Thyroid gland (tissue), 4 donors: Measurements from ENCODE around the gene ZCWPW1.

ENCODE experiments used
- POLR2A ChIP-seq, 2 donors: fragments of 450-650 bp; IDR thresholded peaks; one replicate each; pipeline ENCODE4 v1.6.1; 2017; ENCODE audit warnings: antibody characterized with exemption in 2 of 2, mild to moderate bottlenecking in 2 of 2, moderate library complexity in 1 of 2
- TF ChIP-seq, protein P1 (sequence below), 6 experiments: fragments of 200-600 bp in 3 of 6; fragments of 450-650 bp in 3 of 6; sonication (generic) in 3 of 6; IDR thresholded peaks; one replicate each; pipeline ENCODE4 v1.5.1; 2016 to 2019; ENCODE audit warnings: antibody characterized with exemption in 6 of 6, mild to moderate bottlenecking in 2 of 6, inconsistent platforms in 1 of 6, moderate library complexity in 1 of 6

- TF ChIP-seq POLR2A (IDR thresholded peaks at IDR 0.05) = no peak
- TF ChIP-seq, protein P1, sequence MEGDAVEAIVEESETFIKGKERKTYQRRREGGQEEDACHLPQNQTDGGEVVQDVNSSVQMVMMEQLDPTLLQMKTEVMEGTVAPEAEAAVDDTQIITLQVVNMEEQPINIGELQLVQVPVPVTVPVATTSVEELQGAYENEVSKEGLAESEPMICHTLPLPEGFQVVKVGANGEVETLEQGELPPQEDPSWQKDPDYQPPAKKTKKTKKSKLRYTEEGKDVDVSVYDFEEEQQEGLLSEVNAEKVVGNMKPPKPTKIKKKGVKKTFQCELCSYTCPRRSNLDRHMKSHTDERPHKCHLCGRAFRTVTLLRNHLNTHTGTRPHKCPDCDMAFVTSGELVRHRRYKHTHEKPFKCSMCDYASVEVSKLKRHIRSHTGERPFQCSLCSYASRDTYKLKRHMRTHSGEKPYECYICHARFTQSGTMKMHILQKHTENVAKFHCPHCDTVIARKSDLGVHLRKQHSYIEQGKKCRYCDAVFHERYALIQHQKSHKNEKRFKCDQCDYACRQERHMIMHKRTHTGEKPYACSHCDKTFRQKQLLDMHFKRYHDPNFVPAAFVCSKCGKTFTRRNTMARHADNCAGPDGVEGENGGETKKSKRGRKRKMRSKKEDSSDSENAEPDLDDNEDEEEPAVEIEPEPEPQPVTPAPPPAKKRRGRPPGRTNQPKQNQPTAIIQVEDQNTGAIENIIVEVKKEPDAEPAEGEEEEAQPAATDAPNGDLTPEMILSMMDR (IDR thresholded peaks at IDR 0.05) = no peak
These were observed 24.0 kb upstream of the ZCWPW1 start for GRCh38 chr7:100452513-100452912.
